ENCODE measurements around the gene SHISAL1.

Gene SHISAL1

DNA sequence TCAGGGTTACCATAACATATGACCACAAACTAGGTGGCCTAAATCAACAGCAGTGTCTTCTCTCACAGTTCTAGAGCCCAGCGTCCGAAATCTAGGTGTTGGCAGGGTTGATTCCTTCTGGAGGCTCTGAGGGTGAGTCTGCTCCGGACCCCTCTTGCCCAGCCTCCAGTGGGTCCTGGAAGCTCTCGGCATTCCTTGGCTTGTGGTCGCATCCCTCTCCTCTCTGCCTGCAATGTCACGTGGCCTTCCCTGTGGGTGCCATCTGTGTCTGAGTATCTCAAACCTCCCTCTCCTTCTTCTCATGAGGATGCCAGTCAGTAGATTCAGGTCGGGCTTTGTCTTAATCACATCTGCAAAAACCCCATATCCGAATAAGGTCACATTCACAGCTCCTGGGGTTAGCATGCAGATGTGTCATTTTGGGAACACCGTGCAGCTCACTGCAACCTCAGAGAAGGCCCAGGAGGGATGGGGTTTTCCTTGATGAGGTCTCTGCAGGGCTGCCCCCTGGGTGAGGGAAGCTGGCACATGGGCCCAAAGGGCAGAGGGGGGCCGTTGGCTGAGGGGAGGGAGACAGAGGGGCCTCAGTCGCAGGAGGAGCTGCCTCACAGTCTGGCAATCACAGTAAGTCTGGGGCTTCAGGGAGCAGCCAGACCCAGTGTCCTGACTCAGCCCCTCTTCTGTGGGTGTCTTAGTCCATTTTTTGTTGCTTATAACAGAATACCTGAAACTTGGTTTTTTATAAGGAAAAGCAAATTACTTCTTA lies 90.9 kb downstream of the SHISAL1 start:
- FAIRE-seq (no peak), DNase-seq (ENCODE audit: insufficient read length, low spot score) (no peak)
- no peak for TF ChIP-seq TAF1 (IDR thresholded peaks at IDR 0.05; ENCODE audit: low read depth, low read length)
- no peak for TF ChIP-seq POU2F2 (IDR thresholded peaks at IDR 0.05; ENCODE audit: low read depth, low read length)
- no peak for TF ChIP-seq PAX5 (IDR thresholded peaks at IDR 0.05; ENCODE audit: insufficient read depth, low read length, severe bottlenecking)
- TF ChIP-seq POLR2A (IDR thresholded peaks at IDR 0.05; ENCODE audit: low read depth, low read length) = no peak
- no peak for TF ChIP-seq POLR2AphosphoS5 (IDR thresholded peaks at IDR 0.05; ENCODE audit: low read depth, low read length)
- no peak for TF ChIP-seq SPI1 (IDR thresholded peaks at IDR 0.05; ENCODE audit: low read depth, low read length)

DNA sequence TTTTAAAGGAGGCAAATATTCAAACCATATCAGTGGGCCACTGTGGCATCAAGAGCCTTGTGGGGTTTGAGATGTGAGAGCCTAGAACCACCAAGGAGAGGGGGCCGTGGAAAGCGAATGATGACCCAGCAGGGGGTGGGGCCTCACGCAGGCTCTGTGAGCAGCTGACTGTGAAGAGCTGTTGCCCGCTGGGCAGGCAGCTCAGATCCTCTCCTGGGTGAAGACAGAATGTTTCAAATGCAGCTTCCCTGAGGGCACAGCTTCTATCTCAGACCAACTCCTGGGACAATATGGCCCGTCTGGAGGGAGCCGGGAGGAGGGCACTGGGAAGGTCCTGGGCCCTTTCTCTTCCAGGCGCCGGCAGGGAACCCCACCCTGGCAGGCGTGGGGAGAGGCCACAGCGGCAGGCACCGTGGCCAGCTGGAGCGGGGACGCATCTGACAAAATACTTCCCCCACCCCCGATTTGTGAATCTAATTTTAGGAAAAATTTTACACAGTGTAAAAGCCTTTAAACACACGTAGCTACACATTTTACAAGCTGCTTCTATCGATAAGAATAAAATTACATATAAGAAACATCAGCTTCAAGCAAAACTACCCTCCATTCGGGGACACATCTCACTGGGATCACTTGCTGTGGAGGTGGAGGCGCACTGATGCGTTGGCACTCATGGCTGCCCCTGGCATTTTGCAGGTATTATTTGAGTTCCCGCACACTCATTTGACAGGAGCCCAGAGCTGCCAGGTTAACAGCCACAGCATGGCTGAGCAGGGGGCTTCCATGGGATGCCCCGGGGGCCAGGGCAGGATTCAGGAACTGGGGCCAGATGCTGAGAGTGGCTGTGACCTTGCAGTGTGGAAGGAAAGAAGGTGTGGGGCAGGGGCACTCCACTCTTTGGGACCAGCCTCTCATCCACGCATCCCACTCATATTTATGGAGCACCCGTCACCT lies 91.7 kb downstream of the SHISAL1 start:
- no peak for TF ChIP-seq POLR2AphosphoS5 (IDR thresholded peaks at IDR 0.05; ENCODE audit: low read depth, low read length)
- TF ChIP-seq POU2F2 (IDR thresholded peaks at IDR 0.05; ENCODE audit: low read depth, low read length) = no peak
- TF ChIP-seq POLR2A (IDR thresholded peaks at IDR 0.05; ENCODE audit: low read depth, low read length) = no peak
- no peak for TF ChIP-seq PAX5 (IDR thresholded peaks at IDR 0.05; ENCODE audit: insufficient read depth, low read length, severe bottlenecking)
- TF ChIP-seq TAF1 (IDR thresholded peaks at IDR 0.05; ENCODE audit: low read depth, low read length) = no peak
- TF ChIP-seq SPI1 (IDR thresholded peaks at IDR 0.05; ENCODE audit: low read depth, low read length) = no peak
- FAIRE-seq = no peak
- DNase-seq (ENCODE audit: insufficient read length, low spot score) = no peak

DNA sequence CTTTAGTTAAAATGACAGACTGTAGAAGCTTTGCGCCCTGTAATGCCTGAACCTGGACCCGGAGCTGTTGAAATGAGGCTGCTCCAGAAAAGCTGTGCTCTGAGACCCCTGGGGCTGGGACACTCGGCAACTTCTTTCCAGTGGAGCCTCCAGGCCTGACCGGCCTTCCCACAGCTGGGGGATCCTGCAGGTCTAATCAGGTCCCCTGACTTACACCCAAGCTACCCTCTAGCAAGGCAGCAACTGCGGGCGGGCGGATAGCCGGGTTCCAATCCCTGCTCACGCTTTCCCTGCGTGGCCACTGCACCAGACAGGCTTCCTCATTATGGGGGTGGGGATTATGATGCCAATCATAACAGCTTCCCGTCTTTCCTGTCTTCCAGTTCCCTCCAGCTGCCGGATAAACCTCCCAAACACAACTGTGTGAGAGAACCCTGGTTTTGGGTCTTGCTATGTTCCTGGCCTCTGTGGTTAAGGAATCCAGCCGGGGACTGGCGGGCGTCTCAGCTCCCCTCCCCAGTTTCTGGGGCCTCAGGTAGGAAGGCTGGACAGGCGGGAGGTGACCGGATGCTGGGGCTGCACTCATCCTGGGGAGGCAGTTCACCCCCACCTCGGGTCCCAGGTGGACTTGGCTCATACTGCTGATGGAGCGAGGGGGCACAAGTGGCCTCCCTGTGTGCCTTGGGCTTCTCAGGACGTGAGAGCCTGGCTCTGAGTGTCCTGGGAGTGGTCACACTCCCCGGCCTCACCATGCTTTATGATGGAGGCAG lies 93.5 kb downstream of the SHISAL1 start:
- DNase-seq (ENCODE audit: insufficient read length, low spot score) = no peak
- TF ChIP-seq SPI1 (IDR thresholded peaks at IDR 0.05; ENCODE audit: low read depth, low read length) (no peak), POLR2A (IDR thresholded peaks at IDR 0.05; ENCODE audit: low read depth, low read length) (no peak), PAX5 (IDR thresholded peaks at IDR 0.05; ENCODE audit: insufficient read depth, low read length, severe bottlenecking) (no peak), POLR2AphosphoS5 (IDR thresholded peaks at IDR 0.05; ENCODE audit: low read depth, low read length) (no peak), TAF1 (IDR thresholded peaks at IDR 0.05; ENCODE audit: low read depth, low read length) (no peak)
- FAIRE-seq = no peak

GRCh38 chr22:44218071-44218470 lies 94.7 kb downstream of the SHISAL1 start:
- TF ChIP-seq POLR2A (IDR thresholded peaks at IDR 0.05; ENCODE audit: low read depth, low read length) (no peak), SPI1 (IDR thresholded peaks at IDR 0.05; ENCODE audit: low read depth, low read length) (no peak), POLR2AphosphoS5 (IDR thresholded peaks at IDR 0.05; ENCODE audit: low read depth, low read length) (no peak), TAF1 (IDR thresholded peaks at IDR 0.05; ENCODE audit: low read depth, low read length) (no peak), POU2F2 (IDR thresholded peaks at IDR 0.05; ENCODE audit: low read depth, low read length) (no peak), PAX5 (IDR thresholded peaks at IDR 0.05; ENCODE audit: insufficient read depth, low read length, severe bottlenecking) (no peak)
- DNase-seq (ENCODE audit: insufficient read length, low spot score) (no peak), FAIRE-seq (no peak)

DNA sequence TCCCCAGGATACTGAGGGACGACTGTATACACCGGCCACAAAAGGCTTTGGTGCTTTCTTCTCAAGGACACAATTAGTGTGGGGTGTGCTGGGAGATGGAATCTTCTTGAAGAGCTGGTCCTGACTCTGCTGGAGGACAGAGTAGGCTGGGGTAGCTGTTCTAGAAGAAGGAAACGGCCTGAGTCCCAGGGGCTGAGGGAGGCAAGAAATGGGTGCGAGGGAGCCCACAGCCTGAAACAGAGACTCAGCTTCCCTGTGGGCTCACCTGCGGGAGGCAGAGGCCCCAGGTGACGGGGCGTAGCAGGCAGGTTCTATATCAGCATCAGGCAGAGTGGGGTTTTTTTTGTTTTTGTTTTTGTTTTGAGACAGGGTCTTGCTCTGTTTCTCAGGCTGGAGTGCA lies 95.4 kb downstream of the SHISAL1 start:
- TF ChIP-seq POLR2AphosphoS5 (IDR thresholded peaks at IDR 0.05; ENCODE audit: low read depth, low read length) (no peak), PAX5 (IDR thresholded peaks at IDR 0.05; ENCODE audit: insufficient read depth, low read length, severe bottlenecking) (no peak), TAF1 (IDR thresholded peaks at IDR 0.05; ENCODE audit: low read depth, low read length) (no peak), POLR2A (IDR thresholded peaks at IDR 0.05; ENCODE audit: low read depth, low read length) (no peak), SPI1 (IDR thresholded peaks at IDR 0.05; ENCODE audit: low read depth, low read length) (no peak), POU2F2 (IDR thresholded peaks at IDR 0.05; ENCODE audit: low read depth, low read length) (no peak)
- no peak for FAIRE-seq
- no peak for DNase-seq (ENCODE audit: insufficient read length, low spot score)

DNA sequence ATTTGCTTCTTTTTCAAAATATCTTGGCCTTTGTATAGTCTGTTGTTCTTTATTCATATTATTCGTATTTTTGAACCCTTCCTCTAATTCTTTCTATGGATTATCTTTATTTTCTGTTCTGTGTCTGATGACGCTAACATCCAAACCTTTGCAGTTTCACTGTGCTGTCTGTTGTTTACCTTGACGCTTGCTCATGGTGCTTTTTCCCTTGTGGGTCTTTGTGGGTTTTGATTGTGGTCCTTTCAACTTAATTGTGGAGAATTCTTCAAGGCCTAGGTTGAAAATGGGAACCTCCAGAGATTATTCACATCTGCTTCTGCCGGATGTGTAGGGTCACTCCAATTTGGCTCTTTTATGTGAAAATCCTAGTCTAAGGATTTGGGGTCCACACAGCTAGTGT lies 97.5 kb downstream of the SHISAL1 start:
- no peak for FAIRE-seq
- DNase-seq (ENCODE audit: insufficient read length, low spot score) = no peak
- no peak for TF ChIP-seq POU2F2 (IDR thresholded peaks at IDR 0.05; ENCODE audit: low read depth, low read length)

GRCh38 chr22:44214764-44215163 lies 98.0 kb downstream of the SHISAL1 start:
- DNase-seq (ENCODE audit: insufficient read length, low spot score) (no peak), FAIRE-seq (no peak)
- TF ChIP-seq TAF1 (IDR thresholded peaks at IDR 0.05; ENCODE audit: low read depth, low read length) (no peak), POLR2A (IDR thresholded peaks at IDR 0.05; ENCODE audit: low read depth, low read length) (no peak), SPI1 (IDR thresholded peaks at IDR 0.05; ENCODE audit: low read depth, low read length) (no peak), PAX5 (IDR thresholded peaks at IDR 0.05; ENCODE audit: insufficient read depth, low read length, severe bottlenecking) (no peak), POU2F2 (IDR thresholded peaks at IDR 0.05; ENCODE audit: low read depth, low read length) (no peak), POLR2AphosphoS5 (IDR thresholded peaks at IDR 0.05; ENCODE audit: low read depth, low read length) (no peak)

- TF ChIP-seq PAX5 (IDR thresholded peaks at IDR 0.05; ENCODE audit: insufficient read depth, low read length, severe bottlenecking) = no peak
- TF ChIP-seq POU2F2 (IDR thresholded peaks at IDR 0.05; ENCODE audit: low read depth, low read length) = no peak
- TF ChIP-seq POLR2AphosphoS5 (IDR thresholded peaks at IDR 0.05; ENCODE audit: low read depth, low read length) = no peak
- TF ChIP-seq POLR2A (IDR thresholded peaks at IDR 0.05; ENCODE audit: low read depth, low read length) = no peak
- no peak for TF ChIP-seq SPI1 (IDR thresholded peaks at IDR 0.05; ENCODE audit: low read depth, low read length)
- no peak for TF ChIP-seq TAF1 (IDR thresholded peaks at IDR 0.05; ENCODE audit: low read depth, low read length)
- DNase-seq (ENCODE audit: insufficient read length, low spot score) (no peak), FAIRE-seq (no peak)
Measured at GRCh38 chr22:44214187-44214586, 98.6 kb downstream of the SHISAL1 start.
